IPS DF 6.9 (cell line): ENCODE results near the gene NDUFB8.
"Not testable (repeated sequence)": the region's sequence is repeated elsewhere in the genome, so short reads cannot be mapped to it uniquely, and the experiment has no call there.

Experiments
- DNase-seq: peaks from one replicate; pipeline ENCODE4 v3.0.0-alpha.2; 2013; ENCODE audit warnings: low read depth, low spot score
- H3K27ac ChIP-seq: one replicate; pipeline ENCODE4 v1.5.1; 2013; ENCODE audit warnings: low read length, control low read depth
- H3K27me3 ChIP-seq: 2 replicates; pipeline ENCODE4 v1.6.1; 2013; ENCODE audit warnings: mild to moderate bottlenecking, low read length; ENCODE audit not compliant: control insufficient read depth, insufficient read depth
- H3K36me3 ChIP-seq: 2 replicates; pipeline ENCODE4 v1.6.1; 2013; ENCODE audit warnings: low read length; ENCODE audit not compliant: control insufficient read depth, insufficient read depth
- H3K4me1 ChIP-seq: 2 replicates; pipeline ENCODE4 v1.6.1; 2013; ENCODE audit warnings: low read length; ENCODE audit not compliant: control insufficient read depth, insufficient read depth
- H3K4me3 ChIP-seq: 2 replicates; pipeline ENCODE4 v1.5.1; 2013; ENCODE audit warnings: mild to moderate bottlenecking, low read length
- H3K9me3 ChIP-seq: 2 replicates; pipeline ENCODE4 v1.6.1; 2013; ENCODE audit warnings: low read length, inconsistent platforms; ENCODE audit not compliant: control insufficient read depth, insufficient read depth
- WGBS: extraction: QIAGEN DNeasy Blood & Tissue Kit; methylation state at CpG from one replicate; pipeline ENCODE4 v1.1.7; 2013; ENCODE audit warnings: mixed read lengths, missing lambda C conversion rate; ENCODE audit not compliant: insufficient read length, insufficient coverage; 5-methylcytosine and 5-hydroxymethylcytosine counted together

The NDUFB8 gene

GRCh38 chr10:100529475-100530298, at the start of gene NDUFB8:
NDUFB8 (minus strand) TSS chr10:100529871; CDS start chr10:100529851, 20 bp downstream.
- Histone ChIP-seq H3K4me3 (peak within 1 kb of the TSS; percentile 89), H3K27ac (no peak within 1 kb of the TSS), H3K27me3 (no peaks in the 10 kb centered on the region), H3K36me3 (peaks cover 11% of the 10 kb centered on the region), H3K4me1 (no peaks in the 10 kb centered on the region), H3K9me3 (no peaks in the 10 kb centered on the region)
- no CpG with 5 or more reads among the region's 43 CpGs for WGBS
- DNase-seq = peak; percentile 77

GRCh38 chr10:100576282-100576635, 46.6 kb upstream of the NDUFB8 start:
- Histone ChIP-seq H3K4me1 (no peaks in the 10 kb centered on the region), H3K36me3 (no peaks in the 10 kb centered on the region), H3K9me3 (no peaks in the 10 kb centered on the region), H3K4me3 (no peak overlapping the region), H3K27me3 (no peaks in the 10 kb centered on the region), H3K27ac (no peak overlapping the region)
- DNase-seq = no peak
- no CpG with 5 or more reads among the region's 5 CpGs for WGBS

GRCh38 chr10:100575585-100576281, 46.1 kb upstream of the NDUFB8 start:
- Histone ChIP-seq H3K27ac (no peak overlapping the region), H3K27me3 (no peaks in the 10 kb centered on the region), H3K4me3 (no peak overlapping the region), H3K9me3 (no peaks in the 10 kb centered on the region), H3K4me1 (no peaks in the 10 kb centered on the region), H3K36me3 (no peaks in the 10 kb centered on the region)
- no CpG with 5 or more reads among the region's 8 CpGs for WGBS
- no peak for DNase-seq

- not testable (repeated sequence) for H3K9me3 ChIP-seq, H3K36me3 ChIP-seq, H3K4me1 ChIP-seq, H3K27me3 ChIP-seq, DNase-seq, H3K4me3 ChIP-seq, H3K27ac ChIP-seq
- WGBS = no CpG with 5 or more reads among the region's 7 CpGs
Observed at GRCh38 chr10:100575146-100575545, 45.5 kb upstream of the NDUFB8 start.

- no peaks in the 10 kb centered on the region for H3K27me3 ChIP-seq
- WGBS = no CpG with 5 or more reads among the region's 24 CpGs
Observed at GRCh38 chr10:100571084-100571856, 41.6 kb upstream of the NDUFB8 start.

GRCh38 chr10:100570506-100570905, 40.8 kb upstream of the NDUFB8 start:
- no peaks in the 10 kb centered on the region for H3K27me3 ChIP-seq
- H3K27ac ChIP-seq = no peak overlapping the region
- H3K4me1 ChIP-seq = peaks cover 3% of the 10 kb centered on the region; the same call in 1 of the 2 replicates
- no peaks in the 10 kb centered on the region for H3K9me3 ChIP-seq
- no peak for DNase-seq
- H3K36me3 ChIP-seq = no peaks in the 10 kb centered on the region
- H3K4me3 ChIP-seq = peak overlapping the region; percentile 56; the same call in 1 of the 2 replicates
- WGBS = 100% methylated on average over 1 of the region's 8 CpGs

More at GRCh38 chr10:100571084-100571856, 41.6 kb upstream of the NDUFB8 start:
- no peak overlapping the region for H3K27ac ChIP-seq
- no peaks in the 10 kb centered on the region for H3K9me3 ChIP-seq
- no peak overlapping the region; the same call in 1 of the 2 replicates for H3K4me3 ChIP-seq
- H3K4me1 ChIP-seq = peaks cover 3% of the 10 kb centered on the region; the same call in 1 of the 2 replicates
- H3K36me3 ChIP-seq = no peaks in the 10 kb centered on the region
- no peak for DNase-seq

- H3K4me3 ChIP-seq = peak overlapping the region; percentile 56; the same call in 1 of the 2 replicates
- no peaks in the 10 kb centered on the region for H3K9me3 ChIP-seq
- no peaks in the 10 kb centered on the region for H3K27me3 ChIP-seq
- no peak overlapping the region for H3K27ac ChIP-seq
- WGBS = no CpG with 5 or more reads among the region's 28 CpGs
- no peaks in the 10 kb centered on the region for H3K36me3 ChIP-seq
- H3K4me1 ChIP-seq = peaks cover 3% of the 10 kb centered on the region; the same call in 1 of the 2 replicates
- peak; percentile 20 for DNase-seq
Observed at GRCh38 chr10:100569687-100570481, 40.2 kb upstream of the NDUFB8 start.

GRCh38 chr10:100568912-100569311, 39.2 kb upstream of the NDUFB8 start:
- no peak for DNase-seq
- no peaks in the 10 kb centered on the region for H3K36me3 ChIP-seq
- WGBS = no CpG with 5 or more reads among the region's 3 CpGs
- H3K4me1 ChIP-seq = peaks cover 3% of the 10 kb centered on the region; the same call in 1 of the 2 replicates
- no peaks in the 10 kb centered on the region for H3K27me3 ChIP-seq
- no peaks in the 10 kb centered on the region for H3K9me3 ChIP-seq
- no peak overlapping the region for H3K27ac ChIP-seq
- no peak overlapping the region for H3K4me3 ChIP-seq

GRCh38 chr10:100567826-100568225, 38.2 kb upstream of the NDUFB8 start:
- no peak overlapping the region for H3K4me3 ChIP-seq
- H3K27ac ChIP-seq = no peak overlapping the region
- peaks cover 3% of the 10 kb centered on the region; the same call in 1 of the 2 replicates for H3K4me1 ChIP-seq
- no peaks in the 10 kb centered on the region for H3K27me3 ChIP-seq
- no peaks in the 10 kb centered on the region for H3K36me3 ChIP-seq
- no CpG with 5 or more reads among the region's 6 CpGs for WGBS
- DNase-seq = no peak
- no peaks in the 10 kb centered on the region for H3K9me3 ChIP-seq
